ENCODE results near the gene ZNF248. TPM values are rescaled to one million over a fixed set of nuclear protein-coding genes. Genes with fewer than 3 reads are reported as not detected.

The ZNF248 gene
- total and polyA plus RNA-seq, 9 of the 15 experiments (the other 6 are each of a cell fraction or from before 2014, with no cell fraction given), result 4.5 to 16.5 (median 10.2) TPM

- TF ChIP-seq, protein P1, sequence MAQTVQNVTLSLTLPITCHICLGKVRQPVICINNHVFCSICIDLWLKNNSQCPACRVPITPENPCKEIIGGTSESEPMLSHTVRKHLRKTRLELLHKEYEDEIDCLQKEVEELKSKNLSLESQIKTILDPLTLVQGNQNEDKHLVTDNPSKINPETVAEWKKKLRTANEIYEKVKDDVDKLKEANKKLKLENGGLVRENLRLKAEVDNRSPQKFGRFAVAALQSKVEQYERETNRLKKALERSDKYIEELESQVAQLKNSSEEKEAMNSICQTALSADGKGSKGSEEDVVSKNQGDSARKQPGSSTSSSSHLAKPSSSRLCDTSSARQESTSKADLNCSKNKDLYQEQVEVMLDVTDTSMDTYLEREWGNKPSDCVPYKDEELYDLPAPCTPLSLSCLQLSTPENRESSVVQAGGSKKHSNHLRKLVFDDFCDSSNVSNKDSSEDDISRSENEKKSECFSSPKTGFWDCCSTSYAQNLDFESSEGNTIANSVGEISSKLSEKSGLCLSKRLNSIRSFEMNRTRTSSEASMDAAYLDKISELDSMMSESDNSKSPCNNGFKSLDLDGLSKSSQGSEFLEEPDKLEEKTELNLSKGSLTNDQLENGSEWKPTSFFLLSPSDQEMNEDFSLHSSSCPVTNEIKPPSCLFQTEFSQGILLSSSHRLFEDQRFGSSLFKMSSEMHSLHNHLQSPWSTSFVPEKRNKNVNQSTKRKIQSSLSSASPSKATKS (CRISPR knock-in tag; IDR thresholded peaks at IDR 0.05), result no peak
- TF ChIP-seq ZNF282 (CRISPR knock-in tag; IDR thresholded peaks at IDR 0.05) (no peak), GTF2F1 (IDR thresholded peaks at IDR 0.05; ENCODE audit: low read depth, low read length) (no peak), KAT8 (IDR thresholded peaks at IDR 0.05; ENCODE audit: low read depth) (no peak), ZNF589 (CRISPR knock-in tag; IDR thresholded peaks at IDR 0.05; ENCODE audit: low read depth) (no peak), KLF1 (tag; IDR thresholded peaks at IDR 0.05) (no peak), FOXJ2 (tag; IDR thresholded peaks at IDR 0.05) (no peak)
- TF ChIP-seq, protein P2, sequence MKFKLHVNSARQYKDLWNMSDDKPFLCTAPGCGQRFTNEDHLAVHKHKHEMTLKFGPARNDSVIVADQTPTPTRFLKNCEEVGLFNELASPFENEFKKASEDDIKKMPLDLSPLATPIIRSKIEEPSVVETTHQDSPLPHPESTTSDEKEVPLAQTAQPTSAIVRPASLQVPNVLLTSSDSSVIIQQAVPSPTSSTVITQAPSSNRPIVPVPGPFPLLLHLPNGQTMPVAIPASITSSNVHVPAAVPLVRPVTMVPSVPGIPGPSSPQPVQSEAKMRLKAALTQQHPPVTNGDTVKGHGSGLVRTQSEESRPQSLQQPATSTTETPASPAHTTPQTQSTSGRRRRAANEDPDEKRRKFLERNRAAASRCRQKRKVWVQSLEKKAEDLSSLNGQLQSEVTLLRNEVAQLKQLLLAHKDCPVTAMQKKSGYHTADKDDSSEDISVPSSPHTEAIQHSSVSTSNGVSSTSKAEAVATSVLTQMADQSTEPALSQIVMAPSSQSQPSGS (CRISPR knock-in tag; IDR thresholded peaks at IDR 0.05), result no peak
- TF ChIP-seq, protein P3, sequence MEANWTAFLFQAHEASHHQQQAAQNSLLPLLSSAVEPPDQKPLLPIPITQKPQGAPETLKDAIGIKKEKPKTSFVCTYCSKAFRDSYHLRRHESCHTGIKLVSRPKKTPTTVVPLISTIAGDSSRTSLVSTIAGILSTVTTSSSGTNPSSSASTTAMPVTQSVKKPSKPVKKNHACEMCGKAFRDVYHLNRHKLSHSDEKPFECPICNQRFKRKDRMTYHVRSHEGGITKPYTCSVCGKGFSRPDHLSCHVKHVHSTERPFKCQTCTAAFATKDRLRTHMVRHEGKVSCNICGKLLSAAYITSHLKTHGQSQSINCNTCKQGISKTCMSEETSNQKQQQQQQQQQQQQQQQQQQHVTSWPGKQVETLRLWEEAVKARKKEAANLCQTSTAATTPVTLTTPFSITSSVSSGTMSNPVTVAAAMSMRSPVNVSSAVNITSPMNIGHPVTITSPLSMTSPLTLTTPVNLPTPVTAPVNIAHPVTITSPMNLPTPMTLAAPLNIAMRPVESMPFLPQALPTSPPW (CRISPR knock-in tag; IDR thresholded peaks at IDR 0.05), result no peak
Observed at GRCh38 chr10:37865264-37865663, 7.9 kb upstream of the ZNF248 start (continued).
